Cerebellar cortex (tissue), 1 donor: ENCODE measurements around the gene RSBN1L.
A peak's percentile ranks its signal among the peaks of the same experiment; 100 is the strongest.
"Not testable (repeated sequence)": the region's sequence is repeated elsewhere in the genome, so short reads cannot be mapped to it uniquely, and the experiment has no call there.

Experiments
- DNase-seq: peaks from one replicate; pipeline ENCODE4 v3.0.0-alpha.2; 2015; ENCODE audit warnings: low spot score

The RSBN1L gene

DNA sequence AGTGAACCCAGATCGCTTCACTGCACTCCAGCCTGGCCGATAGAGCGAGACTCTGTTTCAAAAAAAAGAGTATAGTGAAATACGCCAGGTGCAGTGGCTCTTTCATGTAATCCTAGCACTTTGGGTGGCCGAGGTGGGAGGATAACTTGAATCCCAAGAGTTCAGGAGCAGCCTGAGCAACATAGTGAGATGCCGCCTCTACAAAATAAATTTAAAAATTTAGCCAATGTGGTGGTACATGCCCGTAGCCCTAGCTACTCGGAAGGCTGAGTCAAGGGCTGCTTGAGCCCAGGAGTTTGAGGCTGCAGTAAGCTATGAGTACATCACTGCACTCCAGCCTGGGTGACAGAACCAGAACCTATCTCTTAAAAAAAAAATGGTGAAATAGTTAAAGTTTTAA lies 74.1 kb downstream of the RSBN1L start:
- no peak for DNase-seq

DNA sequence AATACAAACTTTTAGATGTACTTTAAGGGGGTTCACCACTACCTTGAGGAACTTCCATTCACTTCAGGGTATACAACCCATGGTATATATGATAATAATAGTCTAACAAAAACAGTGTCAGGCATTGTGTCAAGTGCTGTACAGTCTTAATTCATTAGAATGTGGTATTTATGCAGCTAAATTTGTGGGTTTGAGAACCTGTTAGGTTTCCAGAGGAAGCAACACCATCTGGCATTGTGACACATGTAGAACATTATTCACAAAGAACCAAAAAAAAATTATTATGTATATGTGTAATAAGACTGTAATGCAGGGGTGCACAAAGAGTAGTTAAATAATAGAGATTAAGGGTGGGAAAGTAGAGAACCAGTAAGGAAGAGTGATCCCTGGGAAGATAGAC lies 75.6 kb downstream of the RSBN1L start:
- DNase-seq = no peak

DNA sequence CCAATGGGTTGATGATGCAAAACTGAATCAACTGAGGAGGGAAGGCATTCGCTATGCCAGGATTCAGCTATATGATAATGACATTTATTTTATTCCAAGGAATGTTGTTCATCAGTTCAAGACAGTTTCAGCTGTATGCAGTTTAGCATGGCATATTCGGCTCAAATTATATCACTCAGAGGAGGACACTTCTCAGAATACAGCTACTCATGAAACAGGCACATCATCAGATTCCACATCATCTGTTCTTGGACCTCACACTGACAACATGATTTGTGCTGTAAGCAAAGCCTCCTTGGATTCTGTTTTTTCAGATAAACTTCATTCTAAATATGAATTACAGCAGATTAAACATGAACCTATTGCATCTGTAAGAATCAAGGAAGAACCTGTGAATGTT lies 82.3 kb downstream of the RSBN1L start:
- no peak for DNase-seq

DNA sequence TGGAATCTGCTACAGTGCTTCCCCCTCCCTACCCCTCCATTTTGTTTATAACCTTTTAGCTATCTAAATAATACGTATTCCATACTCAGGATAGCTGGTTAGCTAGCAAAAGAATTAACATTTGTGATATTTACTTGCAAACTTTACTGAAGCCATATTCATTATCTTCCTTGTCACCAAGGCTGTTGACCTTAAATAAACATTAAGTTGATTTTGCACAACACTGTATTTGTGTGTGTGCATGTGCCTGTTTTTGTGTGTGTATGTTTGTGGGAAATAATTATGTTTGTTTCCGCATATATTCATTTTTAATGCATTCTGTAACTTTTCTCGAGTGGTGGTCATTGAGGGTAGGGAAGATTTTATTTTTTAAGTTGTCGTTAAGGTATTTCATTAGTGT lies 86.1 kb downstream of the RSBN1L start:
- no peak for DNase-seq

DNA sequence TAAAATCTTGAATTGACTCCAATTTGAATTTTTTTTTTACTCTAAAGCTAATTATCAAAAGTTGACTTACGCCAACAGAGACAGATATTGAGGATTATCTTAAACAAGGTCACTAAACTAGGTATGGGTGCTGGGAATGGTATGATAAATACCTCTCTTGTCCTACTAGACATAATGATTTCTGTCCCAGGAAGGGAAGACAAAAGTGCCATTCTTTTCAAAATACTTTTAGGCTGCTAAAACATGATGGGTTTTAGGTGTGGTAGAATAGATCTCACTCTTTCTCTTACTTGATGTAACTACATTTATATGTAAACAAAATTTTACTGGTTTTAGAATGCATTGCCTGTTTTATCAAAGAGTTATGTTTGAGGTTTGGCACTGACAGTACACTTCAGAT lies 86.9 kb downstream of the RSBN1L start:
- DNase-seq = no peak

DNA sequence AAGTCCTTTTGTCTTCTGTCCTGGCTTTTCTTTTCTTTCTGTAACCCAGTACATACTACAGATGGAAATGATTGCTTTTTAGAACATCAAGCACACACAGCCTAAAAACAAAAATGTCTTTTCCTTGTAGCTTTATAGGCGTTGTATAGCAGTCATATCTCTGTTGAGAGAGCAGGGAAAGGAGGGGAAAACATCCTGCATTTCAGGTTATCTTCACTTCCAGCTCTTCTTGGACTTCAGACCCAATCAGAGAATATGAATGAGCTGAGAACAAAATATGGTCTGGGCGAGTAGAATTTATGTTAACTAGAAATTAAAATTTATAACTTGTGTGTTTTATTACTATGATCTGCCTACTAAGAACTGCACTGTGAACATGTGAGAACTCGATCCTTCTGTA lies 87.3 kb downstream of the RSBN1L start:
- no peak for DNase-seq

DNA sequence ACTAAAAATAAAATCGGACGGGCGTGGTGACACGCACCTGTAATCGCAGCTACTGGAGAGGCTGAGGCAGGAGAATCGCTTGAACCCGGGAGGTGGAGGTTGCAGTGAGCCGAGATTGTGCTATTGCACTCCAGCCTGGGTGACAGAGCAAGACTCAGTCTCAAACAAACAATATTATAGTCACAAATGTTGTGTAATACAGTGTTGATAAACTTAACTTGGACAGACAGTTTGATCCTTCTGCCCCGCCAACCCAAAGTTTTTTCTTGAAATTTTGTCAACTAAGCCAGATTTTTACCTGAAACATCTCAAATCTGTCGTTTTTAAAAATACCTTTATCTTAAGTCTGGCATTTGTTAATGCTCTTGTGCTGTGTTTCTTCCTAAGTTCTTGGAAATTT lies 88.2 kb downstream of the RSBN1L start:
- DNase-seq = not testable (repeated sequence)

DNA sequence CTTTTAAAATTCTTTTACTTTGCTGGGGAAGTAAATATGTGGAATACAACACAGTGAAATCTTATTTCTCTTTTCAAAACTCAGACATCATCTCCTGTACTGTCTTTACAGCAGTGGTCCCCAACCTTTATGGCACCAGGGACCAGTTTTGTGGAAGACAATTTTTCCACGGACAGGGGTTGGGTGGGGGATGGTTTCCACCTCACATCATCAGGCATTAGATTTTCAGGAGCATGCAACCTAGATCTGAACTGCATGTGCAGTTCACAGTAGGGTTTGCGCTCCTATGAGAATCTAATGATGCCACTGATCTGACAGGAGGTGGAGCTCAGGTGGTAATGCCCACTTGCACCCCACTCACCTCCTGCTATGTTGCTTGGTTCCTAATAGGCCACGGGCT lies 89.8 kb downstream of the RSBN1L start:
- no peak for DNase-seq

DNA sequence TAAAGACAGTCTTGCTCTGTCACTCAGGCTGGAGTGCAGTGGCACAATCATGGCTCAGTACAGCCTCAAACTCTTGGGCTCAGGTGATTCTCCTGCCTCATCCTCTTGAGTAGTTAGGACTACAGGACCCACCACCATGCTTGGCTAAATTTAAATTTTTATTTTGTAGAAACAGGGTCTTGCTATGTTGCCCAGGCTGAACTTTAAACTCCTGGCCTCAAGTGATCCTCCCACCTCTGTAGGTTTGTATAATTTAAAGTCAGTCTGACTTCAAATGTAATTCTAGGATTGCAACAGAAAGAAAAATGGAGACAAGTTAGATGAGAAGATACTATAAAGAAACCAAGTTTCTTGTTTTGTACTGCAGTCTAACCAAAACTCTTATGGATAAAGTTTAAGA lies 90.5 kb downstream of the RSBN1L start:
- DNase-seq = no peak

DNA sequence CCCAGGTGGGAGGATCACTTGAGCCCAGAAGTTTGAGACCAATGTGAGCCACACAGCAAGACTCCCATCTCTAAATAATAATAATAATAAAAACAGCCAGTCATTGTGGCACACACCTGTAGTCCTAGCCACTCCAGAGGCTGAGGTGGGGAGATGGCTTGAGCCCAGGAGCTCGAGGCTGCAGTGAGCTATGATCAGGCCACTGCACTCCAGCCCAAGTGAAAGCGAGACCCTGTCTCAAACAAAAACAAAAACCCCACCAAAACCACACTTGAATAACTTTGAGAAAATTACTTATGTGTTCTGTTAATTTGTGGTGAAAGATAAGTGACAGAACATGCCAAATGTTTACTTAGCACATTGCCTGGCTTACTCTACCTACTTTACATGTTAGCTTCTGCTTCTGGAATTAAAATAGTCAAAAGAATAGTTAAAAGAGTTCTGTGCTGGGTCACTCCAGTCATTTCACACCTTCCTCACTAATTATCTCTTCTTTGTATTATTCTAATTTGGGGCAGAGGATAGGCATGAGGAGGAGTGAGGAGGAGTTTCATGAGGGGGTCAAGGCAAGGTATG lies 92.2 kb downstream of the RSBN1L start:
- DNase-seq = no peak

DNA sequence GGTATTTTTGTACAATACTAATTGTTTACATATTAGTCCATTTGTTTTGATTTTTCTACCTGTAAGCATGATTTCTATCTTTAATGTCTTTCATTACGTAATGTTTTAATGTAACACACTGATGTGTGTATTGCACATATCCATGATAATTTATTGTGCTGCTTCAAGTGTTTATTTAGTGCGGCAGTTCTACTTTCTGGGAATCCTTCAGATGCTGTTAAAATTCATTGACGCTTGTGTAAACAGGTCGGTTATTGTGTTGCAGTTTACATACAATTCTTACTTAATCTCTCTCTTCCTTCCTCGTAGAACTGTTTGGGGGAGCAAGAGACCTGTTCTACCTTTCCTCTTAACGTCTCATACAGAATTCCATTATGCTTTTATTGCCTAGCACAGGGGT lies 95.1 kb downstream of the RSBN1L start:
- DNase-seq = no peak

DNA sequence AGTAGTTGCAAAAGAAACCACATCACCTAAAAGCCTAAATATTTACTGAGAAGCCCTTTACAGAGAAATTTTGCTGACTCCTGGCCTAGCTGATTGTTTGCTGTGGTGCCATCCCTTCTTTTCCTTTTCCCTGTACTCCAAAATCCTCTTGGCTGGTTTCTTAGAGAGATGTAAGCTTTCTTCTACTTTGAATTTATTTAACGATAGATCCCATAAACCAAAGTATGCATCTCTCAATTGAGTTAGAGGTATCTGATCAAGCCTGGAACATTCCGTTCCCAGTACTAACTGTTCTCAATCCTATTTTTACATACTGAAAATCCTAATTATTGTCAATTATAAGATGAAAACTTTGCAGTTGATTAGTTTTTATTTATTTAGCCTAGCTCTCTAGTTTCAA lies 95.7 kb downstream of the RSBN1L start:
- no peak for DNase-seq

DNA sequence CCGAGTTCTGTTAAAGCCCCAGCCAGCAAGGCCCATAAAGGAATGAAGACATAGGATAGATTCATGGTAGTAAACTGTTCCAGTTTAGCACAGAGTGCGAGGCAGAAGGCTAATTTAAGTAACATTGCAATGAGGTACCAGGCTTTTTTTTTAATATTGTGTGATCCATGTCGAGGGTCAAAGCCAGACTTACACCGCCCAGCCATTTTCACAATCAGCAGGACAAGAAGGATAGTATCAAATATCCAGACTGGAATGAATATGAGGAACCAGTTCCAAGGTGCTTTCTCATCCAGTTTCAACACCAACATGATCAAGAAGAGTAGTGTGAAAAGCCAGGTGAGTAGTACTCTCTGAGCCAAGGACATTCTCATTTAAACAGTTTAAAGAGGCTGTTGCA lies 97.7 kb downstream of the RSBN1L start:
- no peak for DNase-seq

DNA sequence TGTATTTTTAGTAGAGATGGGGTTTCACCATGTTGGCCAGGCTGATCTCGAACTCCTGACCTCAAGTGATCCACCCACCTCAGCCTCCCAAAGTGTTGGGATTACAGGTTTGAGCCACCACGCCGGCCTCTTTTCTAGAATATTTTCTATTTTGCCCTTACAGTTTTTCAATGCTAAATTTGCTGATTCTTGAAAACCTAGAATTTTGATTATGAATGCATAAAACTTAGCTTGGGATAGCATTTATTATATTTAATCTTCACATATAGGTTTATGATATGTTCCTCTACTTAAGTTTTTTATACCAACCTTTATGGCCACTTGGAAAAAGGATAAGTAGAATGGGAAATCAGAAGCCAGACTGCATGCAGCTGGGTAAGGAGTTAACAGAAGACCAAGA lies 99.8 kb downstream of the RSBN1L start:
- no peak for DNase-seq

DNA sequence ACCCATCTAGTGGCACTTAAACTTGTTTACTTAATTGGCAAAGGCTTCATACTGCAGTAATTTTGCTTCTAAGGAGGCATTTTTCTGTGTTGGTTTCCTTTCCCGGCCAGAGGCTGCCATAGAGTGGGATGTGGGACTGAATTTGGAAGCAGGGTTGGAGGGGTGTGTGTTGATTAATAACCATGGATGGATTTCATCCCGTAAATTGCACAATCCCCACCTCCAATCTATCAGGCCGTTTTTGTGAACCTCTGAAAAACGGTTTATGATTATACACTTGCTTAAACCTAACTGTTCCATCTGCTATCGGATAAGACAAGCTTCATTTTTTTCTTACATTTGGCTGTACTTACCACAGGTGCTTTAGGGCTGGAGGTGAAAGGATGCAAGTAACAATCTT lies 100.7 kb downstream of the RSBN1L start:
- no peak for DNase-seq

DNA sequence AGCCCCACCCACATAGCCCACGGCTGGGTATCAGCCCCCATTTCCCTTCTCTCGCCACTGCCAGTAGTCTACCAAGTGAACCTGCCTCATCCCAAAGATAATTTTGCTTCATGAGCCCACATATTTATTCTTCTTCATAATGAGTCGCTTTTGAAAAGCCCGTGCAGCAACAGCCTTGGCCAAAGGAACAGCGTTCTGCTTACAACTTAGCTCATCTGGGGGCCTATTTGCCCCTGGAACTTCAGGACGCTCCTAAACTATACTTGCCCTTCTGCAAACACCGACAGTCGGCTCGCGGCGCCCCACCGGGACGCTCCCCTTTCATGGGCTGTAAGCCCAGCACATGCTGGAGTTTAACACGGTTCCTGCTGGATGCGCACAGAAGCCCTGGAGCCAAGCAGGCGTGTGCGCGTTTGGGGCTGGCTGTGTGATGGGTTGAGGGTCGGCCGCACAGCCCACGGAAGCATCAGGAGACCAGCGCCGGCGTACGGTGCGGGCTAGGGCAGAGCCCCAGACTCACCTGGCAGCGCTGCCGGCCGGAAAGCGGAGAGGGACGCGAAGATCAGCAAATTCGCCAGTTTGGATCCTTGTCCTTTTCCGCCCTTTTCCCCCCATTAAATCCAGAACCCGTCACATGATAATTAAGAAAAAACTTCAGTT lies 101.6 kb downstream of the RSBN1L start:
- no peak for DNase-seq

DNA sequence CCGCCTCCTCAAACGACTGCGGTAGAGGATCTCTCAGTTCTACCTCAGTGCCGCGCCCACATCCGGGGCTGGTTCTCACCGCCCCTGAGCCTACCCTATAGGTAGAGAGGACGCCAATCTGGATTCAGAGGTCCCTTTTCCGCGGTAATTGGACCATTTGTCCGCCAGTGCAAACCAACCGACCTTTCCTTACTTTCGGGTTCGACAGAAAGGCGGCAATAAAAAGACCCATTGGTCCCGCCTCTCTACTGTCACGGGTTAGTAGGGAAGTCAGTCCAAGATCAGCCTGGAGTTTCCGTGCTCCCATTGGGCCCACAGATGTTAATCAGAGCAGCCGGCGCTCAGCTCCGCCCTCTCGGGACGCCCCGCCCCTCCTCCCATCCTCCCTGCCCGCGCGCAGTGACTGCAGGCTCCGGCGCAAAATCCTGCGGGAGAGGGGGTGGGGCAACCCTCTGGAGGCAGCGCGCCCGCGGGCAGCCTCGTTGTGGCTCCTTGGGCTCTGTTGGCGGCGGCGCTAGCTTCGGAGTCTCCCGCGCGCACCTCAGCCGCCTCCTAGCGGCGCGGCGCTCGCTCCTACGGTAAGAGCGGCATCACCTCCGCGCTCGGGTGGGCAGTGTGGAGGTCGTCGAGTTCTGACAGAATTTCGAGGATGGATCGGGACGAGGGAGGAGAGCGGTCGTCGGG lies 102.3 kb downstream of the RSBN1L start, which contains the start of the genes PHTF2 and TMEM60:
PHTF2 (plus strand) TSS at position 380 of the 684 bp plus-strand sequence.
TMEM60 (minus strand) TSS at position 41 of the 684 bp plus-strand sequence. CDS start 4,061 bp downstream, outside the sequence.
- peak; percentile 100 for DNase-seq

DNA sequence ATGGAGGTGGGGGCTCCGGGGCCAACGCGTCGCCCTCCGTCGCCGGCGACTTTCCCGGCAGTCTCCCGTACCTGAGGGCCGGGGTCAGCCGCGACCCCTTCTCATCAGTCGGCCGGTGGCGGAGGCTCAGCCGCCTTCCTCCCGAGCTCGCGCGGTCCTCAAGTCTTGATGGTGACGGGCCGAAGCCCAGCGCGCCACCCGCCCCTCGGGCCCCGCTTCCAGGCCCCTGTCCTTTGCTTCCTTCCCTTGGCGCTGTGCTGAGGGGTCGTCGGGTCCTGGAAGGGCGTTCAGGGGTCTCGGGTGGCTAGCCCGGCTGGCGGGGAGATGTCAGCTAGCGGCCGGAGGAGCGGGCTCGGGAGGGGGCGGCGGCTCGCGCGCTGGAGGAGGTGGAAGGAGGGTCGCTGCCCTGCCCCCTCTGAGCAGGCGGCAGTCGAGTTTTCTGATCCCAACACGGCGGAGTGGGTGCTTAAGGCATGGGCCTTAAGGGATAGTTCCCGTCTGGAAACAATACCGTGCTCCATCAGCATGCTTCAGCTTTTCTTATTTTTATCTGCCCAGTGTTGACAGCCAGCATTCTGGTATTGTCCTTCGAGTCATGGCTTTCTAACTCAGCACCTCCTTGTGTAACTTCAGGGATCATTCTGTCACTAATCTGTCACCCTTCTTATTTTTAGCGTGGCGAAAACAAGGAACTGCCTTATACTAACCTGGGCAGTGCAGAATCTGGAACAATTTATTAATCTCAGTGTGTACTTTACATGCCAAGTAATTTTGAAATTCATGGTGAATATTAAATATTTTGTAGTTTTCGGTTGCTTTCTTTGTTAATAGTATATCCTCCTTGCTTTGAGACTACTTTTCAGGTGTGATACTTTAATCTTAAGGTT lies 103.1 kb downstream of the RSBN1L start:
- peak; percentile 58 for DNase-seq

DNA sequence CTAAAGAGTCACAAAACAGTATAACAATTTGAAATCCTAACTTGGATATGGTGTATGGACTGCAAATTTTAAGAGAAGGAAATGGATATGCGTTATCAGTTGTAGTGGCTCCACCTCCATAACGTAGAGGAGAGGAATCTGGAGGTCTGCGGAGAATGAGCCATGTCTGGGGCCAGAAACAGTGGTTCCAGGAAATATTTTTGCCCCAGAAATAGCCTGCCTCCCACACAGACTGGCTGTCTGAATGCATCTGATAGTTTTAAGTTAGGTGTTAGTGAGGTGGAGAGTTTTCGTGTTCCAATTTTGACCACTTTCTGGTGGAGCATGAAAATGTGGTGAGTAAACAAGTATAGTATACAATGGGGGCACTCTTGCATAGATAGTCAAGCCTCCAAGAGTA lies 103.9 kb downstream of the RSBN1L start:
- no peak for DNase-seq

DNA sequence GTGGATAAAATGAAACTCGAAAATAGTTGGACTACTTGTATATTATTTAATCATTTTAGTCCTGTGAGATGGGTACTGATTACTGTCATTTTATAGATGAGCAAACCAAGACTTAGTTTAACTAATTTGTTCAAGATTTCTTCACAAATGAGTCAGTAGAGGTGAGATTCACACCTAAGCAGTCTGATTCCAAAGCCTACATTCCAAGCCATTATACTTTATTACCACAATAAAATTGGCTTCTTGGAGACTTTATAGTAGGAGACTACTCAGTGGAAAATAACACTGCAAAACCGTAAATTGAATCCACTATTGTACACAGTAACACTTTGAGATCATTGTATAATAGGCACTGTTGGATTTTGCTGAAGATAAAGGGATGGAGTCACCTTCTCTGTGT lies 104.5 kb downstream of the RSBN1L start:
- DNase-seq = no peak

DNA sequence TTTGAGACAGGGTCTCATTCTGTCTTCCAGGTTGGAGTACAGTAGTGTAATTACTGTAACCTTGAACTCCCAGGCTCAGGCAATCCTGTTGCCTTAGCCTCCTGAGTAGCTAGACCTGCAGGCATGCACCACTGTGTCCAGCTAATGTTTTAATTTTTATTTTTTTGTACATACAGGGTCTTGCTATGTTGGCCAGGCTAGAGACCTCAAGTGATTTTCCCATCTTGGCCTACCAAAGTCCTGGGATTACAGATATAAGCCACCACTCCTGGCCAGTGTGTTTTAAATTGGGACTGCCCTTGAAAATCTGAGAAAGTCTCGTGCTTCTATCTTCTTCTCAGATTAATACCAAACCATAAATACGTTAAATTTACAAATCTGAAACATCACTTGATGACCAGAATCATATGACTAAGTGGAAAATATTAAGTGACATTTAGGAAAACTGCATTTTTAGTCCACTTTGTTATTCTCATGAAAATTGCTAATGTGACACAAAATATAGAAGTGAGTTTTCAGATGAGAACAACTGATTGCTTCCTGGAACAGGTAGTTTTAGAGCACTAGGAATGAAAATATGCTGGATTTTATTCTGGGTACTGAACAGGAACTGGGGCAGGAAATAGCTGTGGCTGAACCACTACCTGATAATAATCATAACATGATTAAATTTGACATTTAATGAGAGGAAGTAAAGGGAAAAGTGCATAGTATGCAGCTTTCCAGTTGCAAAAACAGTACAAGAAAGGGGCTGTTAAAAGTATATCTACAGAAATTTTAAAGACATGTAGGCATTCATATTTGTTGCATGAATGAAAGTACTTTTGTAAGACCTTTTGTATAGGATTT lies 106.5 kb downstream of the RSBN1L start:
- DNase-seq = no peak

DNA sequence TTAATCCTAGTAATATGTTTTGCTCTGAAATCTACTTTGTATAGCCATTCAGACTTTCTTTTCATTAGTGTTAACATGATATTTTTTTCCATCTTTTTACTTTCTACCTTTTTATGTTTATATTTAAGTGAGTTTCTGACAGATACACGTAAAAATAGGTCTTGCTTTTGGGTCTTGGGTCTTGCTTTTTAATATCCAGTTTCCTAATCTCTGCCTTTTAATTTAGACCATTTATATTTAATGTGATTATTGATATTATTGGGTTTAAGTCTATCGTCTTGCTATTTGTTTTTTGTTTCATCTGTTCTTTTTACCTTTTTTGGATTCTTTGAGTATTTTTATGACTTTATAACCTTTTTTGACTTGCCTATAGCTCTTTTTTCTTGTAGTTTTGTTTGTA lies 110.2 kb downstream of the RSBN1L start:
- no peak for DNase-seq
